HepG2 (cell line): ENCODE results near the gene SNAP29. TPM values are rescaled to one million over a fixed set of nuclear protein-coding genes. Genes with fewer than 3 reads are reported as not detected.

Source experiments
- ATAC-seq: fragments of 200-7000 bp; cut with Tn5 transposase; 3 replicates; pipeline ENCODE4 v1.9.1; 2020; ENCODE audit warnings: mild to moderate bottlenecking, moderate library complexity
- BruUV-seq: library from RNA; stranded (reverse); fragments of 400-500 nt; replicated peaks from 2 replicates; lab custom pipeline; 2021; lab: Mats Ljungman, UMichigan
- CTCF ChIA-PET: fragments of 300-600 bp; formaldehyde crosslinking; extraction: SDS; loops from one replicate; lab custom pipeline; 2021; ENCODE audit warnings: low total read pairs, inconsistent platforms, low intra/inter-chr PET ratio; lab: Yijun Ruan, JAX
- POLR2A ChIA-PET: fragments of 350-600 bp; sonication (Branson Sonifier 250); formaldehyde crosslinking; loops from one replicate; lab custom pipeline; 2020; ENCODE audit warnings: antibody characterized with exemption, inconsistent platforms; lab: Yijun Ruan, JAX
- DNase-seq: peaks from one replicate; pipeline ENCODE4 v3.0.0-alpha.2; 2015; ENCODE audit warnings: low spot score
- FAIRE-seq: peaks from 3 replicates; lab custom pipeline; 2011; peaks lifted over from hg19 to GRCh38; lab: Jason Lieb, UNC
- H2AFZ ChIP-seq: one replicate; pipeline ENCODE4 v1.6.1; 2011; ENCODE audit warnings: low read length, inconsistent platforms
- H3K27ac ChIP-seq: fragments of 300-600 bp; 3 replicates; pipeline ENCODE4 v1.8.0; 2011; ENCODE audit warnings: mixed run types, mild to moderate bottlenecking, mixed read lengths, low read length, inconsistent platforms; ENCODE audit not compliant: insufficient read depth; ENCODE audit errors: extremely low read length
- H3K27me3 ChIP-seq, 2 experiments: fragments of 200-600 bp in 1 of 2; 2 replicates in 1 of 2; 3 replicates in 1 of 2; pipeline versions ENCODE4 v1.6.0 to v1.8.0; 2011; ENCODE audit warnings: low read length in 2 of 2, mild to moderate bottlenecking in 2 of 2, moderate library complexity in 2 of 2, inconsistent platforms in 1 of 2; ENCODE audit not compliant: insufficient read depth in 2 of 2, control insufficient read depth in 1 of 2
- H3K36me3 ChIP-seq, 2 experiments: fragments of 200-600 bp in 1 of 2; replicated peaks in 1 of 2; 2 replicates in 1 of 2; 3 replicates in 1 of 2; pipeline versions ENCODE4 v1.5.1 to v1.8.0; 2011; ENCODE audit warnings: low read length in 2 of 2, inconsistent platforms in 1 of 2; ENCODE audit not compliant: insufficient read depth in 2 of 2, control insufficient read depth in 1 of 2
- H3K4me1 ChIP-seq: 2 replicates; pipeline ENCODE4 v1.5.1; 2012; ENCODE audit warnings: low read length, inconsistent platforms; ENCODE audit not compliant: insufficient read depth
- H3K4me2 ChIP-seq: 2 replicates; pipeline ENCODE4 v1.6.0; 2011; ENCODE audit warnings: low read depth, low read length, inconsistent platforms
- H3K4me3 ChIP-seq, 3 experiments: fragments of 200-600 bp in 1 of 3; sonication (generic), shearing (Covaris generic) in 1 of 3; replicated peaks in 1 of 3; 2 replicates each; pipeline ENCODE4 v1.5.1; 2011 to 2016; ENCODE audit warnings: low read length in 3 of 3, inconsistent platforms in 2 of 3, low read depth in 2 of 3, mild to moderate bottlenecking in 2 of 3, control low read depth in 1 of 3, mixed read lengths in 1 of 3; ENCODE audit not compliant: insufficient read depth in 1 of 3
- H3K79me2 ChIP-seq: one replicate; pipeline ENCODE4 v1.6.1; 2011; ENCODE audit warnings: low read length, inconsistent platforms; ENCODE audit not compliant: insufficient read depth
- H3K9ac ChIP-seq: 2 replicates; pipeline ENCODE4 v1.6.0; 2011; ENCODE audit warnings: mild to moderate bottlenecking, low read depth, low read length, inconsistent platforms; ENCODE audit not compliant: insufficient read depth
- H3K9me3 ChIP-seq: 2 replicates; pipeline ENCODE4 v1.5.1; 2012; ENCODE audit warnings: mild to moderate bottlenecking, low read length
- H4K20me1 ChIP-seq: 2 replicates; pipeline ENCODE4 v1.6.0; 2011; ENCODE audit warnings: inconsistent platforms, mild to moderate bottlenecking, low read length, moderate library complexity; ENCODE audit not compliant: insufficient read depth
- ARNTL ChIP-seq: sonication (generic); formaldehyde crosslinking; IDR thresholded peaks from 2 replicates; pipeline ENCODE4 v1.4.0; 2020; ENCODE audit warnings: mild to moderate bottlenecking, missing genetic modification reagents
- HCFC1 ChIP-seq: fragments of 150-350 bp; IDR thresholded peaks from 2 replicates; pipeline ENCODE4 v1.6.1; 2014; ENCODE audit warnings: low read depth, low read length
- HIVEP1 ChIP-seq: sonication (generic); formaldehyde crosslinking; IDR thresholded peaks from 2 replicates; pipeline ENCODE4 v1.4.0; 2020; ENCODE audit warnings: mild to moderate bottlenecking, missing genetic modification reagents
- KDM4B ChIP-seq: sonication (generic); formaldehyde crosslinking; IDR thresholded peaks from 2 replicates; pipeline ENCODE4 v1.4.0; 2020; ENCODE audit warnings: missing genetic modification reagents
- KLF11 ChIP-seq: IDR thresholded peaks from 2 replicates; pipeline ENCODE4 v1.6.1; 2016; ENCODE audit warnings: missing compliant biosample characterization
- MAFF ChIP-seq: IDR thresholded peaks from 2 replicates; pipeline ENCODE4 v1.6.1; 2011; ENCODE audit warnings: low read depth, low read length, improper control_type of control experiment
- MAFK ChIP-seq, 2 experiments: IDR thresholded peaks in 1 of 2; conservative IDR thresholded peaks in 1 of 2; 2 replicates each; pipeline ENCODE4 v1.6.1; 2011; ENCODE audit warnings: improper control_type of control experiment in 2 of 2, low read length in 2 of 2
- NFKBIZ ChIP-seq: IDR thresholded peaks from 2 replicates; pipeline ENCODE4 v1.6.1; 2018; ENCODE audit warnings: missing genetic modification reagents, missing compliant biosample characterization
- ZNF30 ChIP-seq: sonication (generic); formaldehyde crosslinking; IDR thresholded peaks from 2 replicates; pipeline ENCODE4 v1.5.0; 2020; ENCODE audit warnings: mild to moderate bottlenecking, missing genetic modification reagents
- ZNF850 ChIP-seq: sonication (generic); formaldehyde crosslinking; conservative IDR thresholded peaks from 2 replicates; pipeline ENCODE4 v1.9.0; 2021; ENCODE audit warnings: mild to moderate bottlenecking, missing genetic modification reagents
- WGBS: methylation state at CpG from one replicate; pipeline ENCODE4 v1.1.6; 2017; ENCODE audit warnings: low lambda C conversion rate; 5-methylcytosine and 5-hydroxymethylcytosine counted together
- in situ Hi-C: cut with HindIII; loops from 2 replicates; pipeline ENCODE4 v1.10.0; 2017; ENCODE audit warnings: low pct_unique_long_range_greater_than_20kb; ENCODE audit not compliant: extremely low pct_ligation_motif_present
- intact Hi-C: fragments of 100-400 bp; cut with micrococcal nuclease; formaldehyde crosslinking; loops from one replicate; pipeline ENCODE4 v1.10.0; 2022; ENCODE audit not compliant: unreplicated experiment
- polyA plus RNA-seq, 8 experiments: library from polyadenylated mRNA; depleted of rRNA in 3 of 8; stranded (reverse) in 7 of 8; unstranded in 1 of 8; fragments of >200 nt; fragmentation: Illumina TruSeq in 4 of 8; extraction: Trizol in 4 of 8; gene quantifications; 2 replicates each; pipeline versions ENCODE4 v1.2.1 to v1.2.3, GENCODE V29; 2011 to 2016; ENCODE audit warnings: low read depth in 4 of 8, missing spikeins in 1 of 8, mixed read lengths in 1 of 8; ENCODE audit not compliant: insufficient read depth in 1 of 8
- total RNA-seq, 5 experiments: library from RNA; depleted of rRNA; stranded (reverse); fragments of >200 nt; fragmentation: Illumina TruSeq; extraction: Trizol; gene quantifications; 2 replicates each; pipeline ENCODE4 v1.2.3, GENCODE V29; 2016; ENCODE audit warnings: low read depth in 1 of 5
- TF ChIP-seq, protein P1 (sequence below): sonication (generic); formaldehyde crosslinking; IDR thresholded peaks from 2 replicates; pipeline ENCODE4 v1.4.0; 2020; ENCODE audit warnings: missing genetic modification reagents, mild to moderate bottlenecking, borderline replicate concordance

The SNAP29 gene
- total and polyA plus RNA-seq, 2 of the 13 experiments (the other 11 are each of a cell fraction or from before 2014, with no cell fraction given): 12.3 to 30.7 TPM

DNA sequence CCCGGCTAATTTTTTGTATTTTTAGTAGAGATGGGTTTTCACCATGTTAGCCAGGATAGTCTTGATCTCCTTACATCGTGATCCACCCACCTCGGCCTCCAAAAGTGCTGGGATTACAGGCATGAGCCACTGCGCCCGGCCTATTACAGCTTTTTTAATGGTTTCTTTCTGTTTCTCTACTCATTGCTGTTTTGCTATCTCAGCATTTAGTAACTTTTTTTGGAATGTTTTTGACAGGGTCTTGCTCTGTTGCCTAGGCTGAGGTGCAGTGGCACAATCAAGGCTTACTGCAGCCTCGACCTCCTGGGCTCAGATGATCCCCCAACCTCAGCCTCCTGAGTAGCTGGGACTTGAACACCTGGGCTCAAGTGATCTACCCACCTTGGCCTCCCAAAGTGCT is 53.7 kb downstream of the SNAP29 start:
- in situ Hi-C loops (no loop called here), intact Hi-C loops (no loop called here)
- ChIA-PET CTCF (no interaction called here), POLR2A (no interaction called here)
- Histone ChIP-seq H3K4me2 (no peak overlapping the region), H3K79me2 (peaks cover 3% of the 10 kb centered on the region), H3K9ac (no peak overlapping the region), H3K27ac (no peak overlapping the region), H3K36me3 (no peaks in the 10 kb centered on the region), H2AFZ (no peak overlapping the region), H3K9me3 (no peaks in the 10 kb centered on the region), H3K4me3 (no peak overlapping the region), H3K4me1 (peaks cover 44% of the 10 kb centered on the region), H4K20me1 (no peaks in the 10 kb centered on the region), H3K27me3 (no peaks in the 10 kb centered on the region; a peak in 1 of 5 replicates)
- whole genome bisulfite sequencing: 78% methylated on average over 6 of the region's 6 CpGs
- FAIRE-seq (no peak), ATAC-seq (no peak), DNase-seq (no peak)
- TF ChIP-seq MAFK (conservative IDR thresholded peaks at IDR 0.05 in 1 of 2, IDR thresholded peaks at IDR 0.05 in 1 of 2; ENCODE audit: low read length in 2 of 2) (peak; percentile 82 to 90), KLF11 (CRISPR knock-in tag) (no peak), HIVEP1 (CRISPR knock-in tag) (no peak), MAFF (peak; percentile 84)
- no TSS peak for BruUV-seq

DNA sequence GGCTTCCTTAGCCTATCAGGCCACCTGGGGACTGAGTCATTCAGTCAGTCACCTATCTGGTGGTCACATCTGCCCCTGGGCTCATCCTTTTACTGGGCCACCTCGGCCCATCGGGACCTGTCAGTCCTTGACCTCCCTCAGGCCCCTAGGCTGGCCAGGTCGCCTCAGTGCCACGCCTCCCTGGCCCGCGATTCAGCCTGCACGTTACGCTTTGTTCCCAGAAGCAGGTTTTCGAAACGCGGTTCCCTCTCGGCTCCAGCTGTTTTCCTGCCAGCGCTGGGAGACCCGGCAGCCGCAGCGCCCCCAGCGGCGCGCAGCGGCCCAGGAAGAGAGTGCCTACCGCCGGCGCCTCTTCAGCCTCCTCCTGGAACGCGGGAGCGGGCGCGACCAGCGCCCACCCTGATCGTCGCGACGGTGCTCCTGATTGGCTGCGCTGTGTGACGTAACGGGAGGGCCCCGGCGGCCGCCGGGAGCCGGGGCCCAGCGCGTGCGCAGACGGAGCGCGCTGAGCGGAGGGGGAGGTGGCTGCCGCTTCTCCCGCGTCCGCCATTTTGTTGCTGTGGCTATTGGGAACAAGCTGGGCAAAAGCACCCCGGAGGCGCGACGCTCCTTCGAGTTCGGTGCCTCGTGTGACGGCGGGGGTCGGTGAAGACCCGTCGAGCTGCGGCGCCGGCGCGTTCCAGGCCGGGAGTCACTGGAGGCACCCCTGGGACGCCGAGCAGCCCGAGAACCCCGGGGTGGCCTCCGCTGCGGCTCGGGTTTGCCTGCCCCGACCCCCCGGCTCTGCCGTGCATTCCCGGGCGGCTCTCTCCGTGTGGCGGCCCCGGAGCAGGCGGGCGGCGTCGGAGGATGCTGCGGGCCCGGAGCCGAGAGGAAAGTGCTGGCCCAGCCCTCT is 58.4 kb downstream of the SNAP29 start, which contains the start of gene CRKL:
CRKL (plus strand) TSS at position 492 of the 895 bp plus-strand sequence. CDS start 528 bp downstream, outside the sequence.
- BruUV-seq: no TSS peak
- Histone ChIP-seq H3K4me3 (peak within 1 kb of the TSS; percentile 96 to 99 (median 98)), H4K20me1 (peaks cover 32% of the 10 kb centered on the region), H3K79me2 (peaks cover 48% of the 10 kb centered on the region), H3K4me2 (peak within 1 kb of the TSS; percentile 88), H3K36me3 (peaks cover 0 to 2% of the 10 kb centered on the region in 2 experiments; a peak in 1 of 5 replicates), H3K9me3 (no peaks in the 10 kb centered on the region), H3K27ac (peak within 1 kb of the TSS; percentile 89), H3K9ac (peak within 1 kb of the TSS; percentile 97), H2AFZ (peak within 1 kb of the TSS; percentile 12), H3K4me1 (peaks cover 47% of the 10 kb centered on the region), H3K27me3 (no peaks in the 10 kb centered on the region; a peak in 1 of 5 replicates)
- CTCF ChIA-PET: no interaction called here
- POLR2A ChIA-PET: interaction anchor here (0.7 to 2.0 kb wide), 10 partner anchors 9 to 144 kb away, joined by 3 to 14 read pairs (median 3); partner anchors contain the start of genes LZTR1, SERPIND1 and THAP7
- DNase-seq: peak; percentile 94
- 0% methylated on average over 28 of the region's 92 CpGs for WGBS
- no peak for FAIRE-seq
- peak; percentile 97 for ATAC-seq
- in situ Hi-C loops: loop anchor here (5.0 kb wide), 1 partner anchor 35 kb away; no protein-coding TSS in a partner anchor
- intact Hi-C loops: loop anchor here (1.0 to 2.0 kb wide), 2 partner anchors 32 to 35 kb away; no protein-coding TSS in a partner anchor
- TF ChIP-seq, protein P1, sequence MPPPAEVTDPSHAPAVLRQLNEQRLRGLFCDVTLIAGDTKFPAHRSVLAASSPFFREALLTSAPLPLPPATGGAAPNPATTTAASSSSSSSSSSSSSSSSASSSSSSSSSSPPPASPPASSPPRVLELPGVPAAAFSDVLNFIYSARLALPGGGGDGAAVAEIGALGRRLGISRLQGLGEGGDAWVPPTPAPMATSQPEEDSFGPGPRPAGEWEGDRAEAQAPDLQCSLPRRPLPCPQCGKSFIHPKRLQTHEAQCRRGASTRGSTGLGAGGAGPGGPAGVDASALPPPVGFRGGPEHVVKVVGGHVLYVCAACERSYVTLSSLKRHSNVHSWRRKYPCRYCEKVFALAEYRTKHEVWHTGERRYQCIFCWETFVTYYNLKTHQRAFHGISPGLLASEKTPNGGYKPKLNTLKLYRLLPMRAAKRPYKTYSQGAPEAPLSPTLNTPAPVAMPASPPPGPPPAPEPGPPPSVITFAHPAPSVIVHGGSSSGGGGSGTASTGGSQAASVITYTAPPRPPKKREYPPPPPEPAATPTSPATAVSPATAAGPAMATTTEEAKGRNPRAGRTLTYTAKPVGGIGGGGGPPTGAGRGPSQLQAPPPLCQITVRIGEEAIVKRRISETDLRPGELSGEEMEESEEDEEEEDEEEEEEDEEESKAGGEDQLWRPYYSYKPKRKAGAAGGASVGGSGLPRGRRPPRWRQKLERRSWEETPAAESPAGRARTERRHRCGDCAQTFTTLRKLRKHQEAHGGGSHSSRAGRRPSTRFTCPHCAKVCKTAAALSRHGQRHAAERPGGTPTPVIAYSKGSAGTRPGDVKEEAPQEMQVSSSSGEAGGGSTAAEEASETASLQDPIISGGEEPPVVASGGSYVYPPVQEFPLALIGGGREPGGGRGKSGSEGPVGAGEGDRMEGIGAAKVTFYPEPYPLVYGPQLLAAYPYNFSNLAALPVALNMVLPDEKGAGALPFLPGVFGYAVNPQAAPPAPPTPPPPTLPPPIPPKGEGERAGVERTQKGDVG (CRISPR knock-in tag): peak; percentile 81
- TF ChIP-seq HCFC1 (peak; percentile 36; the same call in 1 of the 2 replicates), ZNF850 (0 out of 2 replicates have a peak, but pooled peaks have one; percentile 63), NFKBIZ (CRISPR knock-in tag) (peak; percentile 41; the same call in 1 of the 2 replicates), KDM4B (CRISPR knock-in tag) (peak; percentile 65; the same call in 1 of the 2 replicates), ZNF30 (CRISPR knock-in tag) (no peak), ARNTL (peak; percentile 81)
